ENCODE results near the gene BLID. TPM values are rescaled to one million over a fixed set of nuclear protein-coding genes. Genes with fewer than 3 reads are reported as not detected.

BLID gene
- polyA plus RNA-seq, 1 donor (not counting 4 experiments of a cell fraction or from before 2014, with no cell fraction given), result 0.18 TPM

DNA sequence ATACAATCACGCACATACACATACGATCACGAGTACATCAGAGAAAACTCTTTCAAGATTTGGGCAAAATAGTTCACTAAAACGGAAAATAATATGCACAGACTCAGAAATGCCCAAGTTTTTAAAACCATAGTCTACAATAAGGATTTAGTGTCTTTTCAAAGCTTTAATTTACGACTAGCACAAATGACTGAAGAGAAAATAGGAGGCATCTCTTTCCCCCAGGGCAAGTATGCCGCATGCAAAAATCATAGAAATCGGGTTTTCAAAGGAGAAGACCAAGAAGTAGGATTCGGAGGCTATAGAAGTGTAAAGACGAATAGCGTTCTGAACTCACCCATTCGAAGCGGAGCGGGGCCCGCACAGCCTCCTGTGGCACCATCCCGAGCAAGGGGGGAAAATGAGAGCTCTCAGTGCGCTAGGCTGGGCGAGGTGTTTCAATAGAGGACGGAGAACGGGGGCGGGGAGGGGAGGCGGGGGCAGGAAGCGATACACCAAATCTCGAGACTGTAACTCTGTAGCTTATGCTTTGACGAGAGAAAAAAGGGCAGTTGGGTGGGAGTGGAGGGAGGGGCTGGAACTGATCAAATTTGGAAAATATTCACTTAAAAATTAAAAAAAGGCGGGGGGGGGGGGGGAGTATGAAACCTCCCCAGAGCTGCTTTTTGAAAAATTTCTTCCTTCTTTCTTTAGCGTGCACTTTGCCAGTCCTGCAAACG lies 15.8 kb downstream of the BLID start:
- Histone ChIP-seq H3K27me3 (ENCODE audit: control insufficient read depth, extremely low read depth, insufficient read depth, low read length) (no peaks in the 10 kb centered on the region), H3K9me3 (ENCODE audit: control insufficient read depth, low read depth, low read length) (no peaks in the 10 kb centered on the region), H3K79me2 (ENCODE audit: control insufficient read depth, insufficient read depth, low read length) (peaks cover 49% of the 10 kb centered on the region), H3K27ac (ENCODE audit: control insufficient read depth, insufficient read depth, low read length) (peak overlapping the region; percentile 67), H3K9ac (ENCODE audit: control insufficient read depth, extremely low read depth, insufficient read depth, low read length) (peak overlapping the region; percentile 74), H4K20me1 (ENCODE audit: control insufficient read depth, extremely low read depth, insufficient read depth, low read length) (no peaks in the 10 kb centered on the region), H3K4me3 (ENCODE audit: control insufficient read depth in 2 of 3, extremely low read depth in 1 of 3, insufficient read depth in 2 of 3, low read depth in 1 of 3, low read length in 3 of 3) (peak overlapping the region in 2 of 3 experiments; percentile 77 to 82), H3K36me3 (ENCODE audit: control insufficient read depth in 2 of 2, extremely low read depth in 1 of 2, insufficient read depth in 2 of 2, low read length in 2 of 2) (peaks cover 1 to 3% of the 10 kb centered on the region in 2 experiments), H2AFZ (ENCODE audit: control insufficient read depth, low read length) (no peak overlapping the region), H3K4me1 (ENCODE audit: control insufficient read depth, extremely low read depth, insufficient read depth, low read length) (peaks cover 74% of the 10 kb centered on the region), H3K4me2 (ENCODE audit: control insufficient read depth, extremely low read depth, insufficient read depth, low read depth, low read length) (peak overlapping the region; percentile 77), H3K9me1 (ENCODE audit: control insufficient read depth, extremely low read depth, insufficient read depth, low read length) (no peaks in the 10 kb centered on the region)
- dilution Hi-C loops (cut with MboI; ENCODE audit: extremely low pct_ligation_motif_present, low sequenced_read_pairs), result no loop called here
- FAIRE-seq, result no peak
- TF ChIP-seq, protein P1, sequence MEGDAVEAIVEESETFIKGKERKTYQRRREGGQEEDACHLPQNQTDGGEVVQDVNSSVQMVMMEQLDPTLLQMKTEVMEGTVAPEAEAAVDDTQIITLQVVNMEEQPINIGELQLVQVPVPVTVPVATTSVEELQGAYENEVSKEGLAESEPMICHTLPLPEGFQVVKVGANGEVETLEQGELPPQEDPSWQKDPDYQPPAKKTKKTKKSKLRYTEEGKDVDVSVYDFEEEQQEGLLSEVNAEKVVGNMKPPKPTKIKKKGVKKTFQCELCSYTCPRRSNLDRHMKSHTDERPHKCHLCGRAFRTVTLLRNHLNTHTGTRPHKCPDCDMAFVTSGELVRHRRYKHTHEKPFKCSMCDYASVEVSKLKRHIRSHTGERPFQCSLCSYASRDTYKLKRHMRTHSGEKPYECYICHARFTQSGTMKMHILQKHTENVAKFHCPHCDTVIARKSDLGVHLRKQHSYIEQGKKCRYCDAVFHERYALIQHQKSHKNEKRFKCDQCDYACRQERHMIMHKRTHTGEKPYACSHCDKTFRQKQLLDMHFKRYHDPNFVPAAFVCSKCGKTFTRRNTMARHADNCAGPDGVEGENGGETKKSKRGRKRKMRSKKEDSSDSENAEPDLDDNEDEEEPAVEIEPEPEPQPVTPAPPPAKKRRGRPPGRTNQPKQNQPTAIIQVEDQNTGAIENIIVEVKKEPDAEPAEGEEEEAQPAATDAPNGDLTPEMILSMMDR (optimal IDR thresholded peaks at IDR 0.05 in 1 of 3, IDR thresholded peaks at IDR 0.05 in 1 of 3, conservative IDR thresholded peaks at IDR 0.05 in 1 of 3; ENCODE audit: extremely low read depth in 1 of 3, insufficient read depth in 2 of 3, low read length in 3 of 3), result no peak
- no peak for TF ChIP-seq EZH2 (IDR thresholded peaks at IDR 0.05; ENCODE audit: low read length)
- no peak for DNase-seq (ENCODE audit: low read depth, low spot score)

DNA sequence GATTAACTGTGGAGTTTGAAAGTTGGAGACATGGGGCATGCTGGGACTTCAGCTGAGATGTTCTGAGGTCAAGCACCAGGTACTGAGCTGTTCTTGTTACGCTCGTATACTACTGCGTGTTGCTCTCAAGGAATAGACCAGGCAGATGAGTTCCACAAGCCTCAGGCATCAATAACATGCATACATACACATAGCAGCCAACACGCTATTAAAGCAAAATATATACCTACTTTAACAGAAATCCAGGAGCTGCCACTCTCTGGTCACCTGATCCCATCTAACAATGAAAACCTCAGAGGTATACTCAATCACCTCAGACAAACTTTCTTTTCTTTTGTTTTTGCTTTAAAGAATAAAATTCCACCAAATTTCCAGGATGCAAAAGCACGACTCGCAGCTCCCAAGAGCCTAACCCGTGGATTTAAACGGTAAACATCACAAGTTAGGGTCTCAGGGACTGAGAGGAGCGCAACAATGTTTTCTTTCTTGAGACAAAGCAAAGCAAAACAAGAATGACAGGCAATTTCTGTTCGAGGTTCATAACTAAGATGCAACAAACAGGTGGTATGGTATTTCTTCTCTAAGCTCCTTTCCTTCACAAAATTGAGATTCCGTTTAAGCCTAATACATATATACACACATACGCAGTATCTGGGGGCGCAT lies 16.5 kb downstream of the BLID start:
- no peaks in the 10 kb centered on the region for H4K20me1 ChIP-seq (ENCODE audit: control insufficient read depth, extremely low read depth, insufficient read depth, low read length)
- no peaks in the 10 kb centered on the region for H3K27me3 ChIP-seq (ENCODE audit: control insufficient read depth, extremely low read depth, insufficient read depth, low read length)
- peak overlapping the region; percentile 77 for H3K4me2 ChIP-seq (ENCODE audit: control insufficient read depth, extremely low read depth, insufficient read depth, low read depth, low read length)
- H2AFZ ChIP-seq (ENCODE audit: control insufficient read depth, low read length), result peak overlapping the region; percentile 7
- dilution Hi-C loops (cut with MboI; ENCODE audit: extremely low pct_ligation_motif_present, low sequenced_read_pairs), result no loop called here
- FAIRE-seq (peak; percentile 39), DNase-seq (ENCODE audit: low read depth, low spot score) (no peak)
- H3K9ac ChIP-seq (ENCODE audit: control insufficient read depth, extremely low read depth, insufficient read depth, low read length), result peak overlapping the region; percentile 74
- no peaks in the 10 kb centered on the region for H3K9me1 ChIP-seq (ENCODE audit: control insufficient read depth, extremely low read depth, insufficient read depth, low read length)
- peaks cover 71% of the 10 kb centered on the region for H3K4me1 ChIP-seq (ENCODE audit: control insufficient read depth, extremely low read depth, insufficient read depth, low read length)
- peak overlapping the region; percentile 67 for H3K27ac ChIP-seq (ENCODE audit: control insufficient read depth, insufficient read depth, low read length)
- peaks cover 56% of the 10 kb centered on the region for H3K79me2 ChIP-seq (ENCODE audit: control insufficient read depth, insufficient read depth, low read length)
- peak overlapping the region in 2 of 3 experiments; percentile 77 to 82 for H3K4me3 ChIP-seq (ENCODE audit: control insufficient read depth in 2 of 3, extremely low read depth in 1 of 3, insufficient read depth in 2 of 3, low read depth in 1 of 3, low read length in 3 of 3)
- TF ChIP-seq EZH2 (IDR thresholded peaks at IDR 0.05; ENCODE audit: low read length), result no peak
- TF ChIP-seq, protein P1 (optimal IDR thresholded peaks at IDR 0.05 in 1 of 3, IDR thresholded peaks at IDR 0.05 in 1 of 3, conservative IDR thresholded peaks at IDR 0.05 in 1 of 3; ENCODE audit: extremely low read depth in 1 of 3, insufficient read depth in 2 of 3, low read length in 3 of 3), result no peak
- no peaks in the 10 kb centered on the region for H3K9me3 ChIP-seq (ENCODE audit: control insufficient read depth, low read depth, low read length)
- H3K36me3 ChIP-seq (ENCODE audit: control insufficient read depth in 2 of 2, extremely low read depth in 1 of 2, insufficient read depth in 2 of 2, low read length in 2 of 2), result peaks cover 1 to 3% of the 10 kb centered on the region in 2 experiments

All from keratinocyte (primary cell).